Measurements from ENCODE around the gene SLC27A2.

- TF ChIP-seq, protein P1, sequence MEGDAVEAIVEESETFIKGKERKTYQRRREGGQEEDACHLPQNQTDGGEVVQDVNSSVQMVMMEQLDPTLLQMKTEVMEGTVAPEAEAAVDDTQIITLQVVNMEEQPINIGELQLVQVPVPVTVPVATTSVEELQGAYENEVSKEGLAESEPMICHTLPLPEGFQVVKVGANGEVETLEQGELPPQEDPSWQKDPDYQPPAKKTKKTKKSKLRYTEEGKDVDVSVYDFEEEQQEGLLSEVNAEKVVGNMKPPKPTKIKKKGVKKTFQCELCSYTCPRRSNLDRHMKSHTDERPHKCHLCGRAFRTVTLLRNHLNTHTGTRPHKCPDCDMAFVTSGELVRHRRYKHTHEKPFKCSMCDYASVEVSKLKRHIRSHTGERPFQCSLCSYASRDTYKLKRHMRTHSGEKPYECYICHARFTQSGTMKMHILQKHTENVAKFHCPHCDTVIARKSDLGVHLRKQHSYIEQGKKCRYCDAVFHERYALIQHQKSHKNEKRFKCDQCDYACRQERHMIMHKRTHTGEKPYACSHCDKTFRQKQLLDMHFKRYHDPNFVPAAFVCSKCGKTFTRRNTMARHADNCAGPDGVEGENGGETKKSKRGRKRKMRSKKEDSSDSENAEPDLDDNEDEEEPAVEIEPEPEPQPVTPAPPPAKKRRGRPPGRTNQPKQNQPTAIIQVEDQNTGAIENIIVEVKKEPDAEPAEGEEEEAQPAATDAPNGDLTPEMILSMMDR (IDR thresholded peaks at IDR 0.05 in 4 of 5, conservative IDR thresholded peaks at IDR 0.05 in 1 of 5) = no peak
- no peak for TF ChIP-seq POLR2A (IDR thresholded peaks at IDR 0.05)
Measured at GRCh38 chr15:50265620-50266019, 83.6 kb downstream of the SLC27A2 start, which contains the start of gene HDC.
